SU-DHL-6 (cell line): Measurements from ENCODE around the gene EPHB6.

Experiments
- CTCF ChIP-seq: fragments of 200-600 bp; sonication (generic); IDR thresholded peaks from one replicate; pipeline ENCODE4 v1.5.1; 2017; ENCODE audit warnings: antibody characterized with exemption, mild to moderate bottlenecking, low read length, moderate library complexity; ENCODE audit not compliant: insufficient read depth, poor library complexity, severe bottlenecking
- EZH2phosphoT487 ChIP-seq: fragments of 200-600 bp; sonication (generic), shearing (Covaris generic); conservative IDR thresholded peaks from 2 replicates; pipeline ENCODE4 v1.6.1; 2018; ENCODE audit warnings: mild to moderate bottlenecking, antibody characterized with exemption, low read length, moderate library complexity, mixed read lengths

GRCh38 chr7:142867398-142868187 lies 12.7 kb downstream of the EPHB6 start:
- TF ChIP-seq CTCF (no peak), EZH2phosphoT487 (no peak)
